GM19025 (cell line): ENCODE measurements around the gene MGME1.
"Not testable (repeated sequence)": the region's sequence is repeated elsewhere in the genome, so short reads cannot be mapped to it uniquely, and the experiment has no call there.

Source experiments
- ATAC-seq: cut with Tn5 transposase; IDR thresholded peaks from one replicate; pipeline ENCODE4 v1.9.1; 2021; ENCODE audit warnings: mild to moderate bottlenecking, low read depth, moderate library complexity; ENCODE audit not compliant: unreplicated experiment

MGME1 gene

DNA sequence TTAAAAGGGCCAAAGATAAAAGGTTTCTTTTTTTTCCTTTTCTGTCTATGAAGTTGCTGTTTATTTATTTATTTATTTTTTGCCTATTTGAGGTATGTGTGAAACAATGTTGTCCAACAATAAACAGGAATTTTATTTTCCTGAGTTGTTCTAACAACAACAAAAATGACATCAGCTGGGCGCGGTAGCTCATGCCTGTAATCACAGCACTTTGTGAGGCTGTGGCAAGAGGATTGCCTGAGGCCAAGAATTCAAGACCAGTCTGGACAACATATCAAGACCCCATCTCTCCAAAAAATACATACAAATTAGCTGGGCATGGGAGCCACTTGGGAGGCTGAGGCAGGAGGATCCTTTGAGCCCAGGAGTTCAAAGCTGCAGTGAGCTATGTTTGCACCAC is 44.1 kb downstream of the MGME1 start:
- ATAC-seq: no peak

GRCh38 chr20:18014411-18014810 is 45.6 kb downstream of the MGME1 start:
- ATAC-seq: no peak

DNA sequence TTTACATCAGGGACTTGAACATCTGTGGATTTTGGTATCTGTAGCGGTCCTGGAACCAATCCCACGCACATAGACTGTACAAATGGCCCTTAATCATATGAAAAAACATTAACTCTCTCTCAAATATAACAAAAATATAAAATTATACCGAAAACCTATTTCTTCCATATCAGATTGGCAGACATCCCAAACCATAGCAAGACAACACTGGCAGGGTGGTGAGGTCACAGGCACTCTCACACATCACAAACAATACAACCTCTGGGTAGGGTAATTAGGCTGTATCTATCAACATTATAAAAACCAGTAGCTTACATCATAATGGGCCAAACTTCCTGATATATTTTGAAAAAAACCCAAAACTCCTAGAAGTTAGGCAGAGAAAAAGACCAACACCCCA is 48.0 kb downstream of the MGME1 start:
- ATAC-seq: no peak

GRCh38 chr20:18018100-18018499 is 49.3 kb downstream of the MGME1 start:
- no peak for ATAC-seq

DNA sequence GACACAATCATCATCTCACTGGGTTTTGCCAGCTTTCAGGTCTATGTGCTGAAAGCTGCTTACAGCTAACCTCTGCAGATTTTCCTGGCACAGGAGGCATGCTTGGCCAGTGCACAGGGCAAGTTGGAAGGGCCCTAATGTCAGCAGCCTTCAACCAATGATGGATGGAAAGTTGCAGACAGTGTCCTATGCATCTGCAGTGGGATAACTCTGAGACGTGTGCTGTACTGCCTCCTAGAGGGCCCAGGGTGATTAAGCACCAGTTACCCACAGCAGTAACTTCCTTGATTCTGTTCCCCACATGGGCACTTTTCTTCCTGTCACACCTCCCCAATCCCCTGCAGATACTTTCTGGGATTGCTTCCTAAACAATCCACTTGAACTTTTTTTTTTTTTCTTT is 50.2 kb downstream of the MGME1 start:
- no peak for ATAC-seq

- no peak for ATAC-seq
Observed at GRCh38 chr20:18020931-18021330, 52.1 kb downstream of the MGME1 start.

DNA sequence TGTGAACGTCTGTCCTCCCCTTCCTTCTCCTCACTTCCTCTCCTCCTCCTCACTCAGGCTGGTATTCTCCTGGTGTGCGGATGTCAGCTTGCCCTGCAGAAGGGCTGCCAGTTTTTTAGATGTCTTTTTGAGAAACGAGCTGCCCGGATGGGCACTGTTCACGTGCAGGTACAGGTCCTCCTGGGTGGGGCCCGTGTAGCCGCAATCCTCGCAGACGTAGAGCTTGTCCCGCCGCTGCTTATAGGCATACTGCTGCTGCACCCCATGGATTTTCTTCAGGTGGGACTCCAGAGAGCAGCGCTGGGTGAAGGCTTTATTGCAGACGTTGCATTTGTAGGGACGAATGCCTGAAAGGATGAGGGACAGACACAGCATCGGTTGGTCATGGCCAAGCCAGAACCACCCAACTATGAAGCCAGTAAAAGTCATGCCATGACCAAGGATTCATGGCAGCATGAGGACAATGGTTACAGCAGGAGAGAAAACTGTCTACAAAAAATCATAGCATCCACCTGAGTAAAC is 55.8 kb downstream of the MGME1 start:
- ATAC-seq: no peak

- ATAC-seq: not testable (repeated sequence)
Observed at GRCh38 chr20:18027011-18027410, 58.2 kb downstream of the MGME1 start.

DNA sequence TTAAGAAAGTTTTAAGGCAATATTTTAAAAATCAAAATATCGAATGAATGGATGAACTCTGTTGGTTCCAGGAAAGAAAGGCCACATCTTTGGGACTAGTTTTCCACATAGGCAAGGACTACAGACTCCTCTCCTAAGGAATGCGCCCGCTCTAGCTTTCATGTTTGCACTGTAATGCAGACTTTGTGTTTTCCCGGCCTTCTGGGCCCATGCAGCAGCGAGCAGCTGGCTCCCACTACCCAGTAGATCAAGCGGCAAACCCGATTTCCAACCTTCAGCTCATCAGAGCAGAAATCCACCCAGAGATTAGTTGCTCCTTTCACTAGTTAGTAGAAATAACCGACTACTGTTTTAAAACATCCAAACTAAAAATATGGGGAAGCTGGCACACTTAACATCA is 61.2 kb downstream of the MGME1 start:
- no peak for ATAC-seq

DNA sequence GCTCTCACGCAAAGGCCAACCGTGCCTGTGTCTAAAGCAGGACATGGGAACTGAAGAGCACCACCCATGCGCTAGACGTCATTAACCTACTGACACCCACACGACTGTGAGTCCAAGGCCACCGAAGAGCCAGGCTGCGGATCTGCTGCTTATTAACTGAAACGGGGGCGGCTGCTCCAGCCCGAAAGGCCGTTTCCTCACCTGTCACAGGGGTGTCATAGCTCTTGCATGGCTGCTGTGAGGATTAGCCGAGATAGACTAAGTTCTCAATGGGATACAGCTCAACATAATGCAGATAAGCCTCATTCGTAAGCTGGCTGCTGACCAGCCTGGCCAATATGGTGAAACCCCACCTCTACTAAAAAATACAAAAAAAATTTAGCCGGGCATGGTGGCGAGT is 62.2 kb downstream of the MGME1 start:
- no peak for ATAC-seq

DNA sequence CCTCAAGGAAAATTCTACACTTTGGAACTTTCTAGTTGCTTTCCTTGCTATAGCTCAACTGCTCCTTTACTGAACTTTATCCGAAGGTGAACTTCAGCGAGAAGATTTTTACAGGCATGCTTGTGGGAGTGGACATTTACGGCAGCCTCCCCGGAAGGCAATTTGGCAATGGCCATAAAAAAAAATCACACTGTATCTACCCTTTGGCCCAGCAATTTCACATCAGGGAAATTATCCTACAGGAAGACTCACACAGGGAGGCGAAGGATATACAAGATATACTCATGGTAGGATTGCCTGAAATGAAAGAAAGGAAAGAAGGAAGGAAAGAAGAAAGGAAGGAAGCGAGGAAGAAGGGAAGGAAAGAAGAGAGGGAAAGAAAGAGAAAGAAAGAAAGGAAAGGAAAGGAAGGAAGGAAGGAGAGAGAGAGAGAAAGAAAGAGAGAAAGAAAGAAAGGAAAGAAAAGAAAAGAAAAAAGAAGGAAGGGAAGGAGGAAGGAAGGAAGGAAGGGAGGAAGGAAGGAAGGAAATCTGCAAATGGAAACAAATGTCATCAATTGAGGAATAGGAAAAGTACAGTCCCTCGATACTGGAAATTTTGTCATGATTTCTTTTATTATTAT is 63.2 kb downstream of the MGME1 start:
- no peak for ATAC-seq

GRCh38 chr20:18032977-18033892 is 64.4 kb downstream of the MGME1 start:
- no peak for ATAC-seq

DNA sequence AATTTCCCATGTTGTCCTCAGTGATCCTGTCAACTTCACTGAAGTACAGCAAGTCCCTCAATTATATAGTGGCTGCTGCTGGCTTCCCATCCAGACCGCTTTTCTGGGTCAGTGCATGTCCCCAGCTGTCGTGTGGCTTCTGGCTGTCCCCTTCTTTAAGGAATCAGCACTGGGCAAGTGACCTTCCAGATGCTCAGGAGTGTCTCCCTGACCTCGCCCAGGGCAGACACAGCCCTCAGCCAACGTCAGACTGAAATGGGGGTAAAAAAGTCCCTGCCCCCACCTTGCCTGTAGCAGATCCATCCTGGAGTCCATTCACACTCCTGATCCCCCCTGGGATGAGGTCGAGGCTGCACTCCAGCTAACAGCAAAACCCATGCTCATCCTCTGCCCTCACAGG is 65.2 kb downstream of the MGME1 start:
- no peak for ATAC-seq

DNA sequence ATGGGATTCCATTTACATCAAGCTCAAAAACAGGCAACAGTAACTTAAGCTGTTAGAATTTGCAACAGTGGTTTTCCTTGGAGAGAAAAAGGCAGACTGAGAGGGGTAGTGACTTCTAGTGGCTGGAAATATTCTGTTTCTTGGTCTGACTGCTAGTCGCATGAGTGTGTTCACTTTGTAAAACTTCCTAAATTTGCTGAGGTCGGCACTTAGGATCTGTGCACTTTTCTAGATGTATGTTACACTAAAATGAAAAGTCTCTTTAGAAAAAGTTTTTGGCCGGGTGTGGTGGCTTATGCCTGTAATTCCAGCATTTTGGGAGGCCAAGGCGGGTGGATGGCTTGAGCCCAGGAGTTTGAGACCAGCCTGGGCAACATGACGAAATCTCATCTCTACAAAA is 70.2 kb downstream of the MGME1 start:
- no peak for ATAC-seq
